Central memory CD8-positive, alpha-beta T cell (primary cell): ENCODE data around the gene NUMA1.

Source experiments
- ATAC-seq: fragments of 150-1000 bp; cut with Tn5 transposase; replicated peaks from 2 replicates; pipeline ENCODE4 v1.10.0; 2022; ENCODE audit warnings: mild to moderate bottlenecking, moderate FRiP score, moderate number of reproducible peaks; ENCODE audit not compliant: poor library complexity, severe bottlenecking; ENCODE audit errors: extremely low read depth
- DNase-seq, 2 donors: peaks; one replicate each; pipeline ENCODE4 v3.0.0; 2021; ENCODE audit warnings: low spot score in 2 of 2
- H3K27ac Mint-ChIP-seq: one replicate; pipeline ENCODE4 v1.8.0; 2022; ENCODE audit warnings: low read depth, mild to moderate bottlenecking, moderate library complexity, mixed read lengths
- H3K27me3 Mint-ChIP-seq: one replicate; pipeline ENCODE4 v1.8.0; 2022; ENCODE audit warnings: mixed read lengths
- H3K36me3 Mint-ChIP-seq: one replicate; pipeline ENCODE4 v1.8.0; 2022; ENCODE audit warnings: mild to moderate bottlenecking, moderate library complexity, mixed read lengths; ENCODE audit not compliant: insufficient read depth
- H3K4me1 Mint-ChIP-seq: one replicate; pipeline ENCODE4 v1.8.0; 2022; ENCODE audit warnings: mixed read lengths
- H3K4me3 Mint-ChIP-seq: one replicate; pipeline ENCODE4 v1.8.0; 2022; ENCODE audit warnings: mild to moderate bottlenecking, moderate library complexity, mixed read lengths
- H3K9me3 Mint-ChIP-seq: one replicate; pipeline ENCODE4 v1.8.0; 2022; ENCODE audit warnings: mixed read lengths

NUMA1 gene

DNA sequence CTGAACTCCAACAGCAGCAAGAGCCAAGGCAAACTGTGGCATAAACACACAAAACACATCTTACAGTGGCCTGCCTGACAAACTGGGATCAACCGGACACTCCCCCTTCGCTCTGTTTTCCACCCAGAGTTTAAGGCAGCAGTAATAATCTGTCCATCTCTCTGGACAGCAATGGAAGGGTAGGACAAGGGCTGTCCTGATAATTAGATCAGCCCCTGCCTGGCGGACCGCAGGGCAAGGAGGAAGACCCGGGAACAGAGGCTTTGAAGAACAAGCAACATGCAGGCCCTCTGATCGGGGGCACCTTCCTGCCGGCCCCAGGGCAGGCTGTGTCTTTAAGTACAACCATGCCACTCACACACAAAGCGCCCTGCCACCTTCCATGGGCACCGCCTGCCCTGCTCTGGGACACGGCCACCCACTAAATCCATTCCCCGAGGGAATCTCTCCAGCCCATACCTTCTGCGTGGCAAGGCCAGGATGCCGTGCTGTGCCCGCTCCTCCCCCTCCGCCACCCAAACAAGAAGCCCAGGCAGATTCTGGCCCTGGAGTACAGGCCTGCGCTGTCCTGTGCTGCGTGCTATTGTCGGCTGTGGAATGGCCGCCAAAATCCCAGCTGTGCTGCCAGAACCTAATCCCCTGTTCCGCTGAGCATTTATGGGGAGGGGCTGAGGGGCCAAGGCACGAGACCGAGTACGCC is 38.8 kb downstream of the NUMA1 start:
- no peak overlapping the region for H3K27ac Mint-ChIP-seq
- ATAC-seq = peak; percentile 22
- H3K4me3 Mint-ChIP-seq = no peak overlapping the region
- peaks cover 6% of the 10 kb centered on the region for H3K4me1 Mint-ChIP-seq
- H3K27me3 Mint-ChIP-seq = no peaks in the 10 kb centered on the region
- peak; percentile 17 to 27 for DNase-seq
- H3K9me3 Mint-ChIP-seq = no peaks in the 10 kb centered on the region
- peaks cover 5% of the 10 kb centered on the region for H3K36me3 Mint-ChIP-seq

DNA sequence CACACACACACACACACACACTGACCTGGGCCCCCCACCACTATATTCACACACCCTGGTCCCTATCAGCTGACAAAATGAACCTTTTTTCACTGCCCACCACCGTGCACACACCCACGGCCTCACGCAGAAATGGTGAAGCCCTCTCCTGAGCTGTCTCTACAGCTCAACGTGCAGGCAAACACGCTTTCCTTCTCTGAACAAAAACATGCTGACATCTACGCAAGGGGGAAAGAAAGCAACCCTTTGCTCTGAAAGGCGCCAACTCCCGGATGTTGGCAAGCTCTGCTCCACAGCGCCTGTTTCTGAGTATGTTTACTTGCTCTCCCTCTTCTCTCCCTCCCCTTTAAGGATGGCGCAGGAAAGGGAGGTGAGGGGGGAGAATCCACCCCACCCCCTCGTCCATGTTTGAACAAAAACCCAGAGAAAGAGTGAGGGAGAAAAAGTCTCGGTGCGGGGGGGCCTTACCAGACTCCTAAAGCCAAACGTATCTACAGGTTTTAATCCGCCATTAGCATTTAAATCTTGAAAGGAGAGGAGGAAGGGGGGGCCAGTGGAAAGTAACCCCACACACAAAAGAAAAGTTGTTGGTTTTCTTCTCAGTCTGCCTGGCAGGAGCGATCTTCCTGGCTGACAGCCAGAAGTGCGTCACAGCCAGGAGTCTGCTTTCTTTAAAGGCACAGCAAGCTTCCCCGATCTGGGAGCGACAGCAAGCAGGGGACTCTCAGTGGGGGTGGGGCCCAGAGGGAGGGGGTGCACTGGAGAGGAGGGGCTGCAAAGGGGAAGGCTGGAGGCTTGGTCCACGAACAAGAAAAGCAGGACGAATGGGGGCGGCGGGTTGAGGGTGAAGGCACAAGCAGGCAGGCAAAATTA is 39.6 kb downstream of the NUMA1 start:
- H3K36me3 Mint-ChIP-seq = peaks cover 9% of the 10 kb centered on the region
- no peak overlapping the region for H3K4me3 Mint-ChIP-seq
- H3K27me3 Mint-ChIP-seq = no peaks in the 10 kb centered on the region
- peaks cover 14% of the 10 kb centered on the region for H3K4me1 Mint-ChIP-seq
- DNase-seq (peak; percentile 65 to 71), ATAC-seq (peak; percentile 82)
- H3K9me3 Mint-ChIP-seq = no peaks in the 10 kb centered on the region
- H3K27ac Mint-ChIP-seq = no peak overlapping the region

DNA sequence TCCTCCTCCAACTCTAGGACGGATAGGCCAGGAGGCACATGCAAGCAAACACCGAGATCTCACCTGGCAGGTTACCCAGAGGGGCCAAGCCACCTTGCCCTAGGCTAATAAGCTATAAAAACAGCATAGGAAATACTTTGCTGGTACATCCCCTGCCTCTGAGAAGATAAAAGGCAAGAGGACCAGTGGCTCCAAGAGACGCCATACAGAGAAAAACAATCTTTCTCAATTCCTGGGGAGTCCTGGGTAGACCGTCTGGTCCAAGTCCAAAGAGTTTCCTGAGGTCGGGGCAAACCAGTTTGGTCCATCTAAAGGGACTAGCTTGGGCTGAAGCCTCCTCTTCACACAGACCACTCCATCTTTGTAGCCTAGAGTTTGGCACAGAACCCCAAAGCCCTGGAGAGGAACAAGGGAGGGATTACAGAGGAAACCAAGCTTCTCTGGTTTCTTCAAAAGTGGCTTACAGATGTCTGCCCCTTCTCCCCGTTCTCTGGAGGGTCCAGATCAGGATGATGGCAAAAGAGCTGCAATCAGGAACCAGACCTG is 40.4 kb downstream of the NUMA1 start:
- Mint-ChIP-seq H3K4me1 (peaks cover 17% of the 10 kb centered on the region), H3K4me3 (no peak overlapping the region), H3K27me3 (no peaks in the 10 kb centered on the region), H3K9me3 (no peaks in the 10 kb centered on the region), H3K27ac (no peak overlapping the region), H3K36me3 (peaks cover 17% of the 10 kb centered on the region)
- ATAC-seq = no peak
- no peak for DNase-seq

DNA sequence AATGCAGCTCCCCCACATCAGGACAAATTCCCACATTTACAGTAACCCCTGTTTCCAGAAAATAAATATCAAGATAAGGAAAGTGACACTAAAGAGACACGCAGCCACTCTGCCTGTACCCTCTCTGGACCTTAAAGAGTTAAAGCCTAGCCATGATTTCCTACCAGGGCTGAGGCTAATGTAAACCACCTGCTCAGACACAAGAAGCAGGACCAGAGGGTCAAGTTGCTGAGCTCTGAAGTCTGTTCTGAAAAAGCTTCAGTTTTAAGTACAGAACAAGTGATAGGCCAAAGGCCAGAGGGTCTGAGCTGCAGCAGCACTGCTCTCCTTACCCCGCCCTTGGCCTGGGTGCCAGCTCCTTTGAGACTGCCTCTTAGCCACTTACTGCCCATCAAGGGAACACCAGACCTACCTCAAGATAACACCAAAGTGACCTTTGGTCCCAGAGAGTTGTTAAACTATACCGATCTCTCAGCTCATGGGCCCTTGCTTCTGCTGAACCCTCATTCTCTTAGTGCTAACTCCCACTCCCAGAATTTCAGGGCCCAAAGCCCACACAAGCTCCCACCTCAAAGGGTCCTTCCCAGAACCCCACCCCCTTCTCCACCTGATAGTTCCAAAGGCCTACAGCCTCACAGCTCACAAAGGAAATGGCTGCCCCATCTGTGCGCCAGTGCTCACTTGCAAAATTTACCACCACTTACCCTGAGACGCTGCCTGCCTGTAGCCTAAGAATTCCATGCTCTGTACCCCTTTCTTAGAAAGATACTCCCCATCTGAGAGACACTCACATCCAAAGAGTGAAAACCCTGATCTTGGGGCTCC is 41.1 kb downstream of the NUMA1 start:
- Mint-ChIP-seq H3K27me3 (no peaks in the 10 kb centered on the region), H3K4me1 (peaks cover 17% of the 10 kb centered on the region), H3K4me3 (no peak overlapping the region), H3K36me3 (peaks cover 22% of the 10 kb centered on the region), H3K27ac (no peak overlapping the region), H3K9me3 (no peaks in the 10 kb centered on the region)
- DNase-seq (no peak), ATAC-seq (no peak)

DNA sequence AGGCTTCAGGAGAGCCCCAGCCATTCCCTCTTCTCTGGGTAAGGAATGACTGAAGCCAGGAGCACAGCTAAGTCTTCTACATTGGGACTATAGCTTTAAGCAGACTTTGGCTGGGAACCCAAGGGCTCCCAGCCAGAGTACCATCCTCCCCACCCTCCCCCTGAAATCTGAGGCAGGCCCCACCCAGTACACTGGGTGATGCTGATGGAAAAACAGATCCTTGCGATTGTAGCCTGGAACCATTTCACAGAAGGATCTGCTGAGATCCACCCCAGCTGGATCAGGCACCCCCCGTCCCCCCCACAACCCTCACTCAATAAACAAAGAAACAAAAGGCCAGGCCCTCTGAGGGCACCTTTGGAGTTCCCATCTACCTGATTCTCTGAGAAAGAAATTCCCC is 41.9 kb downstream of the NUMA1 start:
- Mint-ChIP-seq H3K4me1 (peaks cover 17% of the 10 kb centered on the region), H3K9me3 (no peaks in the 10 kb centered on the region), H3K27ac (no peak overlapping the region), H3K36me3 (peaks cover 27% of the 10 kb centered on the region), H3K27me3 (no peaks in the 10 kb centered on the region), H3K4me3 (no peak overlapping the region)
- ATAC-seq = no peak
- no peak for DNase-seq

DNA sequence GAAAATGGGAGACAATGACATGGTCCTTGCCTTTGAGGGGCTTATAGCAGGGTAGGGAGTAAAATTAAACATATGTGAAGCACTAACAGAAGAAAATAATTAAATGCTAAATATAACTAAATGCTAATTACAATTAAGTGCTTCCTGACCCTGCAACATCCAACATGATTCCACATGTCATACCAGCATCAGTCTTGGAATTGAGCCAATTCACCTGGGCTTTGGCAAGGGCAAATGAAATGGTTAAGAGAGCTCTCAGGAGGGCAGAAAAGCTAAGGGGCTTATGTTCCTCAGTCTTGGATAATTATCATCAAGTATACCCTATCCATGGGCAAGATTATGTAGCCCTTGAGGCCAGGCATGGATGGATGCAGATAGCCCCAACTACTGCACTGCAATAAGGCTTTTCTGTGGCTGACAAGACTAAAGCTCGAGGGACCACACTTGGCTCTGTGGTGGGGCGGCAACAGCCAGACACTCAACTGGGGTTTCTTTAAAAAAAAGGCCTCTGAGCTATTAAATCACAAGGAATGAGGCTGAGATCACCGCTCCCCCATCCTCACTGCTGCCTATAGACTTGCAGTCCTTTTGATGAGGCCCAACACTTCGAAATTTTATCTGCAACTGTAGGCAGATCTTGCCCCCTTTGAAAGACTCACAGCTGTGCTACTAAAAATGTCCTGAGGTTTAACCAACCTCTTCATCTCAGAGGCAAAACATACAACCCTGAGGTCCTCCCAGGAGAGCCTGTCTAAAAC is 42.6 kb downstream of the NUMA1 start:
- ATAC-seq (no peak), DNase-seq (no peak)
- Mint-ChIP-seq H3K4me1 (peaks cover 17% of the 10 kb centered on the region), H3K4me3 (no peak overlapping the region), H3K9me3 (no peaks in the 10 kb centered on the region), H3K27ac (no peak overlapping the region), H3K36me3 (peaks cover 34% of the 10 kb centered on the region), H3K27me3 (no peaks in the 10 kb centered on the region)

DNA sequence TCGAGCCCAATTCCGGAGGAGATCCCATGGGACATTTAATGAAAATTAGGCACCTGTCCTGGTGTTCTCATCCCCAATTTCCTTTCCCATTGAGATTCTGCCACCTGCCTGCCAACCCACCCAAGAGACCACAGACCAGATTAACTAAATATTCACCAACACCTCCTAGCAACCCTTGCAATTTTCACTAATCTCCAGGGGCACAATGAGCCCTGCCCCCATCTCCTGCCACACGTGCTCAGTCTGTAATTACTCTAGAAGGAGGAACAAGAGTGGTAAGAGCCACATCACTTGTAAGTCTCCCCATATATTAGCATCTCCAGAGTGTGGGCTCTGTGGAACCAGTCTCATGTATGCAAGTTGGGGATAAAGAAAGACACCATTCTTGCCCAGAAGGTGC is 43.7 kb downstream of the NUMA1 start:
- ATAC-seq = no peak
- Mint-ChIP-seq H3K9me3 (no peaks in the 10 kb centered on the region), H3K27ac (no peak overlapping the region)

DNA sequence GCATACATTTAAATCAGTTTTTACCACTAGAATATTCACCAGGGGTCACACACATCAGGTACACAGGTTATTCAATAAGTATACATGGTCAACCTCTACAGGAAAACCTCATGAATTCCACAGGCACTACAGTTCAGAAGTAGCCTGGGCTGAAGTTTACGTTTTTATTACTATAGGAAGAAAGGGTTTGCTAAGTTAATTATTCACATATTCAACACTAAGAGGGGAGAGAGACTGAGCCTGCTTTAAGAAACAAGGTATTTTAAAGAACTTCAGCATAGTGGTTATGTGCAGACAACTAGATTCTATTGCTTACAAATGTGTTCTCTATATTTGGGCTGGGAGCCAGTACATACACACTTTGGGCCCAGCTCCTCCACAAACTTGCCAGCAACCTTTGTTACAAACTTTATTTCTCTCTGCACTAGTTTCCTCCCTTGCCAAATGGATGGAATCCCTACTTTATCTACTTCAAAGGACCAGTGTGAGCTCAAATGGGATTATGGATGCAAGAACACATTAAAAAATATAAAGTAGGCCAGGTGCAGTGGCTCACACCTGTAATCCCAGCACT is 49.8 kb downstream of the NUMA1 start:
- H3K27me3 Mint-ChIP-seq = no peaks in the 10 kb centered on the region
- ATAC-seq = no peak
- no peak overlapping the region for H3K27ac Mint-ChIP-seq
- H3K4me1 Mint-ChIP-seq = peaks cover 41% of the 10 kb centered on the region
- no peaks in the 10 kb centered on the region for H3K9me3 Mint-ChIP-seq
- peaks cover 56% of the 10 kb centered on the region for H3K36me3 Mint-ChIP-seq
- DNase-seq = no peak
- no peak overlapping the region for H3K4me3 Mint-ChIP-seq

More for the DNA sequence above, 43.7 kb downstream of the NUMA1 start:
- Mint-ChIP-seq H3K27me3 (no peaks in the 10 kb centered on the region), H3K36me3 (peaks cover 32% of the 10 kb centered on the region), H3K4me1 (peaks cover 17% of the 10 kb centered on the region), H3K4me3 (no peak overlapping the region)
- no peak for DNase-seq

DNA sequence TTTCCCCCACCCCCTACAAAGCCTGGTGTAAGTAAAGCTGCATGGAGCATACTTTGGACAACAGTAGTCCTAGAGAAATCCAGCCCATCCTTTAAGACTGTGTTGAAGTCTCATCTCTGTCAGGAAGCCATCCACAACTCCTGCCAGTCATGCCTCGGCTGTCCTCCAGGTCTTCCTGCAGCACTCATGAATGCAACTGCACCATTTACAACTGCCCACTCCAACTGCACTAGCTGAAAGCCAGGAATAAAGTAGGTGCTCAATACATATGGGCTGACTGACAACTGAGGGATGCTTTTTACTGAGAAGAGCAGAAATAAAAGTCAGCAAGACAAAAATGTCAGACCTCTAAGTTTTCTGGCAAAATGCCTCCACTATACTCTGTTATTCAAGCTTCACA is 54.3 kb downstream of the NUMA1 start:
- no peaks in the 10 kb centered on the region for H3K9me3 Mint-ChIP-seq
- ATAC-seq (no peak), DNase-seq (no peak)
- H3K4me1 Mint-ChIP-seq = peaks cover 43% of the 10 kb centered on the region
- H3K27me3 Mint-ChIP-seq = no peaks in the 10 kb centered on the region
- H3K4me3 Mint-ChIP-seq = no peak overlapping the region
- H3K36me3 Mint-ChIP-seq = peaks cover 56% of the 10 kb centered on the region
- no peak overlapping the region for H3K27ac Mint-ChIP-seq

DNA sequence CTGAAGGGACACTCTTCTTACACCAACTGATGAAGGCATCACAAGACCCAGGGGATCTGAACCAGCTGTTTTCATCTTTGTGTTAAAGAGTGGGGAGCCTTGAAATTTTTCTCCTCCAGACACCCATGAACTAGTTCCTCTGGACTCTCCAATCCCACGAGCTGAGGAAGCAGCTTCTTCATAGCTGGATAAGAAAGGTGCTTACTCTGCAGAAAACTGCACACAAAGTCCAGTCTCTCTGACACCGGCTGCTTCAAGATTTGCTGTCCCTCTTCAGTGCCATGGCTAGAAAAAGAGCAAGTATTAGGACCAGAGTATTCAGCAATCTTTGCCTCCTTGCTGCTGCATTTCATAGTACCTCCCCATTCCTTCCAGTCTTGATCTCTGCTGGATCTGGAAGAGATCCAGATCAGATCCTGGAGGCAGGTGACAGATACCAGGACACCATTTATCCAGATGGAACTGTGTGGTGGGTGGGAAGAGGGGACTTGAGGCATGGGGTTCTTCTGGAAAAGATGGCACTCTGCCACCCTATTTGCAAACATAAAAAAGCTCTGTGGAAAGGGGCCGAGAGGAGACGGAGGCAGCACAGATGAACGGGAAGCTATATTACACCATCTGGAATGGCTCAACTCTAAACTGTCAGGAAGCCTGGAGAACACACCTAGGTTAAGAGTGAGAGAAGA is 56.1 kb downstream of the NUMA1 start:
- Mint-ChIP-seq H3K4me3 (no peak overlapping the region), H3K27ac (no peak overlapping the region), H3K36me3 (peaks cover 60% of the 10 kb centered on the region), H3K9me3 (no peaks in the 10 kb centered on the region), H3K4me1 (peaks cover 38% of the 10 kb centered on the region), H3K27me3 (no peaks in the 10 kb centered on the region)
- ATAC-seq = no peak
- no peak for DNase-seq

DNA sequence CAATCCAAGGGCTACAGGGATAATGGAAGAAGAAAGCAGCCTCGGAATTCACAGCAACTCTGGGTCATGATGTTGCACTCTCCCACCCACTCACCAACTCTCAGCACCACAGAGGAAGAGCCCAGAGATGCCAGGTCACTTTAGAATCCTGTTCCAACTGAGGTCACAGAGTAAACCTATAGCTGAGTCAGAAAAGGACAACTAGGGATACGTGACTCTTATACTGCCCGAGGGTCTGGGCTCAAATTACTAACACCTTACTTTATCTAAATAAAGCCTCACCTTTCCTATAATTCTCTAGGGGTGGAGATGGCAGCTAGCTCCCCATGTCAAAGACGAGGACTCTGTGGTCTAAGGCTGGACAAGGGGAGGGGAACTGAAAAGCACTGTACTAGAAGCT is 57.0 kb downstream of the NUMA1 start:
- no peak for ATAC-seq
- Mint-ChIP-seq H3K27me3 (no peaks in the 10 kb centered on the region), H3K4me1 (peaks cover 30% of the 10 kb centered on the region), H3K27ac (no peak overlapping the region), H3K36me3 (peaks cover 61% of the 10 kb centered on the region), H3K9me3 (no peaks in the 10 kb centered on the region), H3K4me3 (no peak overlapping the region)
- DNase-seq = no peak
